ENCODE measurements around the gene RAE1.

The RAE1 gene

GRCh38 chr20:57326667-57327455, 24.2 kb upstream of the RAE1 start:
- DNase-seq (ENCODE audit: low read depth, low spot score): no peak
- Histone ChIP-seq H3K4me1 (ENCODE audit: control insufficient read depth, insufficient read depth, low read length) (peaks cover 3% of the 10 kb centered on the region; the same call in 1 of the 2 replicates), H3K4me3 (ENCODE audit: low read length) (no peak overlapping the region), H3K9me3 (ENCODE audit: control insufficient read depth, insufficient read depth, low read length) (no peaks in the 10 kb centered on the region), H3K27me3 (ENCODE audit: control insufficient read depth, insufficient read depth, low read length) (no peaks in the 10 kb centered on the region), H3K36me3 (ENCODE audit: control insufficient read depth, insufficient read depth, low read length) (no peaks in the 10 kb centered on the region), H3K27ac (ENCODE audit: low read length) (no peak overlapping the region)
- no CpG with 5 or more reads among the region's 8 CpGs for WGBS (ENCODE audit: insufficient coverage, insufficient read length)

DNA sequence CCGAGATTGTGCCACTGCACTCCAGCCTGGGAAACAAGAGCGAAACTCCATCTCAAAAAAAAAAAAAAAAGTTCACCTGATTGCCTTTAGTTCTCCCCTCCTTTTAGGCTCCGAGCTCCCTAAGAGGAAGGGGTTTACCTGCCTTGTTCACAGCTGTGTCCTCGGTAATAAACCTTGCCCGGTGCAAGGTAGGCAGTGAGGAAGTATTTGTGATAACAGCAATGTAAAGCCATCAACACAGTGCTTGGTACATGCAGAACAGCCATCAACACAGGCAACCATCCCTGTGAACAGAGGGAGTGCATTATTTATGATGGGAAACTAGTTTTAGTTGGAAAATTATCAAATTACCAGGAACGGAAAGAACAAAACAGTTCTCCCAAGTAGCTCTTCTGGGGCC, 23.2 kb upstream of the RAE1 start:
- DNase-seq (ENCODE audit: low read depth, low spot score): no peak
- Histone ChIP-seq H3K9me3 (ENCODE audit: control insufficient read depth, insufficient read depth, low read length) (no peaks in the 10 kb centered on the region), H3K36me3 (ENCODE audit: control insufficient read depth, insufficient read depth, low read length) (no peaks in the 10 kb centered on the region), H3K27me3 (ENCODE audit: control insufficient read depth, insufficient read depth, low read length) (no peaks in the 10 kb centered on the region), H3K4me3 (ENCODE audit: low read length) (no peak overlapping the region), H3K4me1 (ENCODE audit: control insufficient read depth, insufficient read depth, low read length) (peaks cover 3% of the 10 kb centered on the region; the same call in 1 of the 2 replicates), H3K27ac (ENCODE audit: low read length) (no peak overlapping the region)
- no CpG with 5 or more reads among the region's 6 CpGs for WGBS (ENCODE audit: insufficient coverage, insufficient read length)

GRCh38 chr20:57329608-57330221, 21.3 kb upstream of the RAE1 start, which contains the start of gene SPO11:
Gene SPO11, plus strand, starts transcription at chr20:57329803. Its CDS starts 65 bp downstream, at chr20:57329868.
- no peaks in the 10 kb centered on the region for H3K9me3 ChIP-seq (ENCODE audit: control insufficient read depth, insufficient read depth, low read length)
- H3K27ac ChIP-seq (ENCODE audit: low read length): no peak within 1 kb of the TSS
- H3K4me3 ChIP-seq (ENCODE audit: low read length): no peak within 1 kb of the TSS
- H3K4me1 ChIP-seq (ENCODE audit: control insufficient read depth, insufficient read depth, low read length): peaks cover 3% of the 10 kb centered on the region; the same call in 1 of the 2 replicates
- no peak for DNase-seq (ENCODE audit: low read depth, low spot score)
- no CpG with 5 or more reads among the region's 40 CpGs for WGBS (ENCODE audit: insufficient coverage, insufficient read length)
- H3K27me3 ChIP-seq (ENCODE audit: control insufficient read depth, insufficient read depth, low read length): no peaks in the 10 kb centered on the region
- no peaks in the 10 kb centered on the region for H3K36me3 ChIP-seq (ENCODE audit: control insufficient read depth, insufficient read depth, low read length)

DNA sequence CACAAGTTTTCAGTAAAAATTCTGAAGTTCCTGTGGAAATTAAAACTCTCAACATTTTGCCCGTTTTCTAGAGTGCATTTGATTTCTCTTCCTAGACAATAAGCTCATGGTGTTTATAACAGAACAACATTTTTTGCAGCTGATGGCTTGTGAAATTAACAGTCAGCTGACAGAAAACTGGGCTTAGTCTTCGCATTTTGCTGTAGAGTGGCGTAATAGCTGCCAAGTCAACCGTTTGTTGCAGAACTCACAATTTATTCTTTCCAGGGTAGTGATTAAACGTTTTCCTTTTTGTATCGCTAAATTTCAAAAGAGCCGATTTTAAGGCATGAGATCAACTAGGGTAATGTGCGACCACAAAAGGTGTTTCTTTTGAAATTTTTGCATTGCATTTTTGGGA, 20.1 kb upstream of the RAE1 start:
- no peaks in the 10 kb centered on the region for H3K36me3 ChIP-seq (ENCODE audit: control insufficient read depth, insufficient read depth, low read length)
- no peak overlapping the region for H3K4me3 ChIP-seq (ENCODE audit: low read length)
- no CpG with 5 or more reads among the region's 8 CpGs for WGBS (ENCODE audit: insufficient coverage, insufficient read length)
- no peak overlapping the region for H3K27ac ChIP-seq (ENCODE audit: low read length)
- peaks cover 3% of the 10 kb centered on the region; the same call in 1 of the 2 replicates for H3K4me1 ChIP-seq (ENCODE audit: control insufficient read depth, insufficient read depth, low read length)
- H3K9me3 ChIP-seq (ENCODE audit: control insufficient read depth, insufficient read depth, low read length): no peaks in the 10 kb centered on the region
- DNase-seq (ENCODE audit: low read depth, low spot score): no peak
- no peaks in the 10 kb centered on the region for H3K27me3 ChIP-seq (ENCODE audit: control insufficient read depth, insufficient read depth, low read length)

DNA sequence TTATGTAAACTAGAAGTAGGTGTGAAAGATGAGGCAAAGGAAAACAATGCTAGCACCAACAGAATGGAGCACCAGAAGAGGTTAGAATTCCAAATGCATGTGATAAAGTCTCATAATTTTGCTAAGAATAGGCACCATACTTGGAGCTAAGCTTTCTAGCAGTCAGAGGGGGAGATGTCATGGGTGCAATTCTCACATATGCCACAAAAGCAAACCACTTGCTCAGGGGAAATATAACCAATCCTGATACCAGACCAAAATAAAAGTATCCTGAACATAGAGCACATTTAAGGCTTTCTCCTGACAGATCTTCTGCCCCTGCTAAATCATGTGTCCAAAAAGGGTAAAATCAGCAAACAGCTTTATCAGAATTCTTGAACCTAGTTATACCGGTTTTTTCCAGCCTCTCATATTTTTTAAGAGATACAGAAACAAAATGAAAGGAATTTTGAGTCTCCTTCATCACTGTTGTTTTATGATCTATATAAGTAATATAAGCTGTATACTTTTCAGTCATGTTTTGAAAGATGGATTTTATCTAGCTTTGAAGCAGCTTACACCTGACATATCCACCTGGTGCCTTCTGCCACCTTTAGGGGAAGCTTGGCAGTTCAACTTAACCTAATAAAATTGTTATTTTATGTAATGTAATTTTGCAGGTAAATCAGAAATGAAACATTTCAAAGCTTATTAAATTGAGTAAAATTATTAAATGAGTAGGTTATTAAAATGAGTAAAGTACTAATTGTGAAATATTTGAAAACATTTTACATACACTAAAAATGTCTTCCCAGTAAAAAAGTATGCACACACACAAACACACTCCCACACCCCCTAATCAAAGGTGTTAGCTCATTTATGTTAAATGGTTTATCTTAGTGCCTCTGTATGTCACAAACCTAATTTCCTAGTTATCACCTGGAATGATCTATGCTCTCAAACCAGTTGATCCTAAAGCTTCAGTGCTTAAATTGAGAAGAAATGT, 18.7 kb upstream of the RAE1 start:
- H3K36me3 ChIP-seq (ENCODE audit: control insufficient read depth, insufficient read depth, low read length): no peaks in the 10 kb centered on the region
- DNase-seq (ENCODE audit: low read depth, low spot score): no peak
- H3K27ac ChIP-seq (ENCODE audit: low read length): no peak overlapping the region
- no CpG with 5 or more reads among the region's 1 CpG for WGBS (ENCODE audit: insufficient coverage, insufficient read length)
- H3K27me3 ChIP-seq (ENCODE audit: control insufficient read depth, insufficient read depth, low read length): no peaks in the 10 kb centered on the region
- H3K4me1 ChIP-seq (ENCODE audit: control insufficient read depth, insufficient read depth, low read length): peaks cover 2% of the 10 kb centered on the region; the same call in 1 of the 2 replicates
- no peak overlapping the region for H3K4me3 ChIP-seq (ENCODE audit: low read length)
- H3K9me3 ChIP-seq (ENCODE audit: control insufficient read depth, insufficient read depth, low read length): no peaks in the 10 kb centered on the region

DNA sequence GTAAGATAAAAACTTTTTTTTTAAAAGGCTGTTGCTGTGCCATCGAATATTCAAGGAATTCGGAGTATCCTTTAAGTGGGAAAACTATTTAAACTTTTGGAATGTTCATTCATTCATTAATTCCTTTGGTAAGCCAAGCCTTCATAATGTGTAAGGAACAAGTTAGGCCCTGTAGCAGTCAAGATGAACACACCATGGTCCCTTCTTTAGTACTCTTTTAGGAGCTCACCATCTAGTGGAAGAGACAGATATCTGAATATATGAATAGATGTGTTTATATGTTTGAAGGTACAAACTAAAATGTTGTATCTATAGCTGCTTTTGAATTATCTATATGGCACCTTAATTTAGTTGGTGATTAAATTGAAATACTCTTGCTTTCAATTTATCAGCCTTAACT, 15.7 kb upstream of the RAE1 start:
- H3K4me3 ChIP-seq (ENCODE audit: low read length): no peak overlapping the region
- H3K4me1 ChIP-seq (ENCODE audit: control insufficient read depth, insufficient read depth, low read length): no peaks in the 10 kb centered on the region
- DNase-seq (ENCODE audit: low read depth, low spot score): no peak
- no peaks in the 10 kb centered on the region for H3K27me3 ChIP-seq (ENCODE audit: control insufficient read depth, insufficient read depth, low read length)
- no CpG with 5 or more reads among the region's 2 CpGs for WGBS (ENCODE audit: insufficient coverage, insufficient read length)
- no peak overlapping the region for H3K27ac ChIP-seq (ENCODE audit: low read length)
- H3K9me3 ChIP-seq (ENCODE audit: control insufficient read depth, insufficient read depth, low read length): no peaks in the 10 kb centered on the region
- no peaks in the 10 kb centered on the region for H3K36me3 ChIP-seq (ENCODE audit: control insufficient read depth, insufficient read depth, low read length)

- H3K27ac ChIP-seq (ENCODE audit: low read length): no peak overlapping the region
- H3K9me3 ChIP-seq (ENCODE audit: control insufficient read depth, insufficient read depth, low read length): no peaks in the 10 kb centered on the region
- WGBS (ENCODE audit: insufficient coverage, insufficient read length): no CpG with 5 or more reads among the region's 2 CpGs
- H3K4me1 ChIP-seq (ENCODE audit: control insufficient read depth, insufficient read depth, low read length): no peaks in the 10 kb centered on the region
- no peak overlapping the region for H3K4me3 ChIP-seq (ENCODE audit: low read length)
- no peaks in the 10 kb centered on the region for H3K36me3 ChIP-seq (ENCODE audit: control insufficient read depth, insufficient read depth, low read length)
- H3K27me3 ChIP-seq (ENCODE audit: control insufficient read depth, insufficient read depth, low read length): no peaks in the 10 kb centered on the region
- no peak for DNase-seq (ENCODE audit: low read depth, low spot score)
Observed at GRCh38 chr20:57341663-57342062, 9.4 kb upstream of the RAE1 start.

- DNase-seq (ENCODE audit: low read depth, low spot score): no peak
- no CpG with 5 or more reads among the region's 2 CpGs for WGBS (ENCODE audit: insufficient coverage, insufficient read length)
- no peaks in the 10 kb centered on the region for H3K27me3 ChIP-seq (ENCODE audit: control insufficient read depth, insufficient read depth, low read length)
Observed at GRCh38 chr20:57342829-57343228, 8.2 kb upstream of the RAE1 start.

DNA sequence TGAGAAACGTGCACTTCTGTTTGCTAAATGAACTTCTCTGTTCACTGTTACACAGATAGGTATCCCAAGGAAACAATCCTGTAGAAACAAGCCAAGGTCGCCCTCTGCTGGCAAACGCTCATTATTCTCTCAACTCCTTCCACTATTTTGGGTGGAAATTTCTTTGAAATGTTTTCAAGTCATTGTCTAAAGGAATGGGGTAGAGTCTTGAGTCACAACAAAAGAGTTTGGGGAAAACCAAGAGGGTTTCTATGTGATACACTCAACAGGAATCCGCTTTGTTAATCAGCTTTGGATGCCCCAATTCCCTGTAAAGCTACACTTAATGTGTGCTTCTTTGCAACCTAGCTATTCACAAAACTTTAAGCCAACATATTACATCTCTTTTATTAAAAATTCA, 4.6 kb upstream of the RAE1 start:
- Histone ChIP-seq H3K27me3 (ENCODE audit: control insufficient read depth, insufficient read depth, low read length) (no peaks in the 10 kb centered on the region), H3K9me3 (ENCODE audit: control insufficient read depth, insufficient read depth, low read length) (no peaks in the 10 kb centered on the region), H3K27ac (ENCODE audit: low read length) (no peak overlapping the region), H3K4me1 (ENCODE audit: control insufficient read depth, insufficient read depth, low read length) (no peaks in the 10 kb centered on the region), H3K36me3 (ENCODE audit: control insufficient read depth, insufficient read depth, low read length) (no peaks in the 10 kb centered on the region), H3K4me3 (ENCODE audit: low read length) (no peak overlapping the region)
- WGBS (ENCODE audit: insufficient coverage, insufficient read length): no CpG with 5 or more reads among the region's 4 CpGs
- DNase-seq (ENCODE audit: low read depth, low spot score): no peak

More at GRCh38 chr20:57342829-57343228, 8.2 kb upstream of the RAE1 start:
- Histone ChIP-seq H3K4me3 (ENCODE audit: low read length) (no peak overlapping the region), H3K27ac (ENCODE audit: low read length) (no peak overlapping the region), H3K36me3 (ENCODE audit: control insufficient read depth, insufficient read depth, low read length) (no peaks in the 10 kb centered on the region), H3K9me3 (ENCODE audit: control insufficient read depth, insufficient read depth, low read length) (no peaks in the 10 kb centered on the region), H3K4me1 (ENCODE audit: control insufficient read depth, insufficient read depth, low read length) (no peaks in the 10 kb centered on the region)

DNA sequence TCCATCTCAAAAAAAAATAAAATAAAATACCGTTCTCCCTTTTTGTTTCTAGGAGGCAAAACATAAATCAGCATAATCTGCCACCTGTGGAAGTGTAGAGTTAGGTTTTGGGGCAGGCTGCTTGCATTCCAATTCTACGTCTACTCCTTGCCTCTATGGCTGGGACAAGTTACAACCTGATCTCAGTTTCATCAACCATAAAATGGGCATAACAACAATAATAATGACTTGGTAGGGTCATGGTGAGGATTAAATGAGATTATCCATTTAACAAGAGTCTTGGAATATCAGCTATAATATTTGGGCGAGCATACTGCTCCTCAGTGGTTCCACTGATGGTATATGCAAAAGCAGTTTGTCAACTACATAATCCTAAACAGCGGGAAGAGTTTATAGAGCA, 3.7 kb upstream of the RAE1 start:
- no peak overlapping the region for H3K27ac ChIP-seq (ENCODE audit: low read length)
- no peaks in the 10 kb centered on the region for H3K27me3 ChIP-seq (ENCODE audit: control insufficient read depth, insufficient read depth, low read length)
- no CpG with 5 or more reads among the region's 4 CpGs for WGBS (ENCODE audit: insufficient coverage, insufficient read length)
- no peaks in the 10 kb centered on the region for H3K9me3 ChIP-seq (ENCODE audit: control insufficient read depth, insufficient read depth, low read length)
- DNase-seq (ENCODE audit: low read depth, low spot score): no peak
- no peaks in the 10 kb centered on the region for H3K36me3 ChIP-seq (ENCODE audit: control insufficient read depth, insufficient read depth, low read length)
- no peak overlapping the region for H3K4me3 ChIP-seq (ENCODE audit: low read length)
- H3K4me1 ChIP-seq (ENCODE audit: control insufficient read depth, insufficient read depth, low read length): no peaks in the 10 kb centered on the region

All from iPS DF 6.9 (cell line).